ENCODE measurements around the gene RITA1. TPM values are rescaled to one million over a fixed set of nuclear protein-coding genes. Genes with fewer than 3 reads are reported as not detected.

The RITA1 gene
- total and polyA plus RNA-seq, 2 of the 4 experiments (the other 2 are of a cell fraction): 14.2 to 14.7 TPM

- H3K27me3 ChIP-seq (ENCODE audit: control insufficient read depth, insufficient read depth, low read length): no peaks in the 10 kb centered on the region
- BruUV-seq (replicated peaks): no TSS peak
- H3K4me2 ChIP-seq (ENCODE audit: low read depth, low read length): no peak overlapping the region
- no peak overlapping the region for H3K4me3 ChIP-seq (ENCODE audit: insufficient read depth, low read depth, low read length)
- POLR2A ChIA-PET (ENCODE audit: unreplicated experiment): no interaction called here
- DNase-seq (no peak), ATAC-seq (ENCODE audit: low read depth) (no peak)
- H3K36me3 ChIP-seq (ENCODE audit: control insufficient read depth, insufficient read depth, low read length): peaks cover 67% of the 10 kb centered on the region
- TF ChIP-seq CHD1 (IDR thresholded peaks at IDR 0.05; ENCODE audit: low read depth, low read length) (no peak), NFE2L2 (IDR thresholded peaks at IDR 0.05; ENCODE audit: low read depth, low read length) (no peak), ELK1 (IDR thresholded peaks at IDR 0.05; ENCODE audit: borderline replicate concordance, low read depth, low read length) (no peak), CTCF (conservative IDR thresholded peaks at IDR 0.05; ENCODE audit: low read depth, low read length) (no peak), FOS (IDR thresholded peaks at IDR 0.05; ENCODE audit: low read depth, low read length) (no peak), MAFK (IDR thresholded peaks at IDR 0.05; ENCODE audit: low read depth, low read length) (no peak), CEBPB (IDR thresholded peaks at IDR 0.05; ENCODE audit: low read depth, low read length) (no peak), RCOR1 (IDR thresholded peaks at IDR 0.05; ENCODE audit: insufficient replicate concordance, low read length) (no peak), POLR2A (IDR thresholded peaks at IDR 0.05; ENCODE audit: low read depth, low read length) (no peak), MXI1 (IDR thresholded peaks at IDR 0.05; ENCODE audit: borderline replicate concordance, low read depth, low read length) (no peak), BHLHE40 (IDR thresholded peaks at IDR 0.05; ENCODE audit: low read depth, low read length) (no peak), USF2 (IDR thresholded peaks at IDR 0.05; ENCODE audit: low read depth, low read length) (no peak), RAD21 (IDR thresholded peaks at IDR 0.05; ENCODE audit: low read length) (no peak), RFX5 (IDR thresholded peaks at IDR 0.05; ENCODE audit: low read depth, low read length) (no peak), MAZ (IDR thresholded peaks at IDR 0.05; ENCODE audit: borderline replicate concordance, low read depth, low read length) (no peak), SMC3 (IDR thresholded peaks at IDR 0.05; ENCODE audit: low read depth, low read length) (no peak)
- peaks cover 2% of the 10 kb centered on the region; the same call in 1 of the 2 replicates for H3K4me1 ChIP-seq (ENCODE audit: control insufficient read depth, insufficient read depth, low read length)
- intact Hi-C loops (cut with micrococcal nuclease): no loop called here
- no peak overlapping the region for H2BK15ac ChIP-seq (ENCODE audit: low read depth, low read length)
- no peak overlapping the region for H3K4ac ChIP-seq (ENCODE audit: low read depth, low read length)
- in situ Hi-C loops (cut with MboI; ENCODE audit: low sequenced_read_pairs): loop anchor here (5.0 kb wide), 1 partner anchor 123 kb away; no protein-coding TSS in a partner anchor
- no peak overlapping the region for H2BK120ac ChIP-seq (ENCODE audit: low read depth, low read length)
- H2AFZ ChIP-seq (replicated peaks; ENCODE audit: low read length, poor library complexity): no peak overlapping the region
- H3K56ac ChIP-seq (ENCODE audit: extremely low read depth, insufficient read depth, low read length): no peak overlapping the region
- H4K20me1 ChIP-seq (ENCODE audit: insufficient read depth, low read length): peaks cover 2% of the 10 kb centered on the region
- H2AK9ac ChIP-seq (replicated peaks; ENCODE audit: low read depth, low read length, poor library complexity): no peak overlapping the region
- H3K27ac ChIP-seq (ENCODE audit: insufficient read depth, low read length): no peak overlapping the region
- H3K18ac ChIP-seq (ENCODE audit: low read depth, low read length): no peak overlapping the region
- no peak overlapping the region for H2BK5ac ChIP-seq (ENCODE audit: low read depth, low read length, poor library complexity, severe bottlenecking)
- dilution Hi-C loops (cut with HindIII; ENCODE audit: low sequenced_read_pairs, unreplicated experiment): no loop called here
- H2AK5ac ChIP-seq (ENCODE audit: low read depth, low read length): no peak overlapping the region
- H3K79me1 ChIP-seq (ENCODE audit: low read depth in 1 of 2, low read length in 2 of 2): peaks cover 5 to 7% of the 10 kb centered on the region in 2 experiments; a peak in 2 of 4 replicates
- no peak overlapping the region for H4K91ac ChIP-seq (ENCODE audit: insufficient read depth, low read depth, low read length)
- WGBS, 2 experiments (ENCODE audit: extremely low coverage in 2 of 2, insufficient read length in 1 of 2): no CpG with 5 or more reads among the region's 5 CpGs
- no peak overlapping the region for H3K14ac ChIP-seq (replicated peaks; ENCODE audit: low read depth, low read length)
- H3K23ac ChIP-seq (ENCODE audit: low read depth, low read length): no peak overlapping the region
- CTCF ChIA-PET: no interaction called here
- H2BK20ac ChIP-seq (ENCODE audit: low read depth, low read length): no peak overlapping the region
- H3K9me1 ChIP-seq (ENCODE audit: insufficient read depth, low read length): no peaks in the 10 kb centered on the region
- no peak overlapping the region for H4K5ac ChIP-seq (ENCODE audit: low read depth, low read length)
- no peak overlapping the region for H4K8ac ChIP-seq (ENCODE audit: low read depth in 2 of 2, low read length in 2 of 2)
- no peaks in the 10 kb centered on the region for H3K9me3 ChIP-seq (ENCODE audit: control insufficient read depth, insufficient read depth, low read length)
- no peak overlapping the region for H3K9ac ChIP-seq (ENCODE audit: low read depth, low read length)
These were observed 15.1 kb upstream of the RITA1 start for GRCh38 chr12:113170457-113170856.

Data from IMR-90 (cell line).